NK-92 (cell line): ENCODE results near the gene BICC1.

ENCODE experiments used
- DNase-seq: peaks from one replicate; lab custom pipeline; 2025; ENCODE audit not compliant: unreplicated experiment; lab: John Stamatoyannopoulos, UW

The BICC1 gene

DNA sequence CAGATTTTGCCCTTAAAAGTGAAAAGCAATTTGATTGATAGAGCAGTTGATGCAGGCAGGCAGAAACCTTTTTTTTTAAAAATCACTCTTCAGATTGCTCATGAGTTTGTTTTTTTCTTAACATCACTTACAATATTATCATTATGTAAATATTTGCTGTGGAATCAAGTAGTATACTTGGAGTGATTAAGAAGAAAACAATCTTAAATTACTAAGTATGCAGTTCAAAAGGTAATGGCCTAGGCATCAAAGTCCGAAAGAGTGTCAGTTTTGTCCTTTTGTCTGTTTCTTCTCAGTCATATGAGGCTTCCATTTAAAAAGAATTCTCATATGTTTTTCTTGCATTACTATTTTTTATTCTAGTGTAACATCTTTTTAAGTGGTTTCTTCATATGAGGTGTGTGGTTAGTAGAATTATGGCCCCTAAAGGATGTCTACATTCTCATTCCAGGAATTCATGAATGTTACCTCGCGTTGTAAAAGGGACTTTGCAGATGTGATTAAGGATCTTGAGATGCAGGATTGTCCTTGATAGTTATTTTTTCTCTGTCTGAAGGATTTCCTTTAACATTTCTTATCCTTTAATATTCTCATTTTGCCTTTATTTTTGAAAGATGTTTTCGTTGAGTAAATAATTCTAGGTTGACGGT is 44.0 kb downstream of the BICC1 start:
- no peak for DNase-seq

- DNase-seq = no peak
Measured at GRCh38 chr10:58557714-58558113, 45.0 kb downstream of the BICC1 start.

- no peak for DNase-seq
Measured at GRCh38 chr10:58560068-58560467, 47.4 kb downstream of the BICC1 start.

DNA sequence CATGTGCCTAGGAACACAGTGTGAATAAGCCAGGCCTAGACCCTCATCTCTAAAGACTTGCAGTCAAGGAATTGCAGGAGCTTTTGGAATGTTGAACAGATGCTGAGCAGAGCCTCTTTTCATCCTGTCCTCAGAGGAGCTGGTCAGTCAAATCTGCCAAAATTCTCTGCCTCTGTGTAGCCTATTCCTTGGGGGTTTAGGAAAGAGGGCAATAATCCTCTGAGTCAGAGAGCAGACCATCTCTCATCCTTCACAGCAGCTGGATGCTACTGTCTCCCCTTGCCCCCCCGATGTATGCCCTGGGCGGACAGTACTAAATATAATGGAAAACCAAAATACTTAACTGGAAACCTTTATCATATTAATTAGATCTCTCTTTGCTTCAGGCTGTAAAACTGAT is 52.6 kb downstream of the BICC1 start:
- no peak for DNase-seq

GRCh38 chr10:58567652-58568051 is 55.0 kb downstream of the BICC1 start:
- DNase-seq = no peak

GRCh38 chr10:58568428-58568935 is 55.8 kb downstream of the BICC1 start:
- DNase-seq = no peak

DNA sequence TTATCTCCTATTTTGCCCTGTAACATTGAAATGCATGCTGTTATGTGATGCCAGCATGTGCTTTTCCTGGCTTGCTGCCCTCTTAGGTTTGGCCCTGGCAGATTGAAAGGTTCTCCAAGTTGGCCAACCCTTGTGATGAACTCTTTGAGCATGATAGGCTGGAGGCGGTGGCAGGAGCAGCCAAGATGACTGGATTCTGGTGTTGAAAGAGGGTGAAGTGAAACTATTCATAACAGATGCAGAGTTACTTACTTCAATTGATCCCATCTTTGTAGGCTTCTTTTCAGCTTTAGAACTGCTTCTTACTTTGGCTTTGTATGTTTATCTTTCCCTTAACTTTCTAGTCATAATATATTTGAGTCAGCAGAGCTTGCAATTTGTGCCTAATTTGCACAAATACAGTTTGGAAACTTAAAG is 57.6 kb downstream of the BICC1 start:
- DNase-seq = no peak

DNA sequence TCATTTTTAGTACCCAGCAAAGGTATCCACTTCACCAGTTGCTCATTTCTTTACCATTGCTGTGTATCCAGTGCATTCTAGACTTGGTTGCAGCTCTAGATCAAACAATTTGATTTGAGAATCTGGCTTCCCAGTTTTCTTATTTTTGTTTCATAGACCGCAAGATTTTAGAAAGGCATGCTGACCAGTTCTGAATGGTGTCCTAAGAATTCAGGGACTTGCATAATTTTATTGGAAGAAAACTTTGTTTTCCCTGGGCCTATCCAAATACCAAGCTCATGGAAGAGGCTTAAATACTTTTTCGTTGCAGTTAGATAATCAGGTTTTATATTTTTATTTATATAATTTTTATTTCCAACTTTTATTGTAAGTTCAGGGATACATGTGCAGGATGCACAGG is 58.3 kb downstream of the BICC1 start:
- no peak for DNase-seq

- no peak for DNase-seq
Measured at GRCh38 chr10:58573144-58573543, 60.5 kb downstream of the BICC1 start.

DNA sequence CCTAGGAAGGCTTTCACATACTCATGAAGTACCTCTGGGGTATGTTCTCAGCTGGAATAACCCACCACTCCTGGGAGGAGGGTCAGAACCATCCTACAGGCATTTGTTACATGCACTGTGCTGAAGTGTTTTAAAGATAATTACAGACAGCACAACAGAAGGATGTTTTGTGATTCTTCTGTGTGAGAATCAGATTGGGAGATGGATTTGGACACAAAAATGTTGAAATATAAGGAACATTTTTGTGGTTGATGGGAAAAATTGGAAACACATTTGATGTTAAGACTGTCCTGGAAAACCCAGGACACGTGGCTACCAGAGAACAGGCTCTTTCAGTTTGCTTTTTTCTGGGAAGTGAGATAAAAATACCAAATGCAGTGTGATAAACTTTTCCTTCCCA is 61.4 kb downstream of the BICC1 start:
- no peak for DNase-seq

DNA sequence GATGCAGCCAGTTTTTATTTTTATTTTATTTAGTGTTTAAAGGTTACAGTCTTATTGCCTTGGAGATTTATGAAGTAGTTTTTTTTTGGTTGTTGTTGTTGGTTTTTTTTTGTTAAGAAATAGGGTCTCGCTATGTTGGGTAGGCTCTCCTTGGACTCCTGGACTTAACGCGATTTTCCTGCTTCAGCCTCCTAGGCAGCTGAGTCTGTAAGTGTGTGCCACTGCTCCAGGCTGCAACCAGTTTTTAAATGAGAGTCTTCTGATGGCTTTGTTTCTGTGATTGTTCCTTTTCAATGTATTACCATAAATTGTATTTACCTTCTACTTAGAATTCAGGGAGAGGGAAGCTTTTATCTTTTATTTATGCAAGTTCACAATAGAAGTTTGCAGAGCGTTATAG is 62.8 kb downstream of the BICC1 start:
- DNase-seq = no peak

DNA sequence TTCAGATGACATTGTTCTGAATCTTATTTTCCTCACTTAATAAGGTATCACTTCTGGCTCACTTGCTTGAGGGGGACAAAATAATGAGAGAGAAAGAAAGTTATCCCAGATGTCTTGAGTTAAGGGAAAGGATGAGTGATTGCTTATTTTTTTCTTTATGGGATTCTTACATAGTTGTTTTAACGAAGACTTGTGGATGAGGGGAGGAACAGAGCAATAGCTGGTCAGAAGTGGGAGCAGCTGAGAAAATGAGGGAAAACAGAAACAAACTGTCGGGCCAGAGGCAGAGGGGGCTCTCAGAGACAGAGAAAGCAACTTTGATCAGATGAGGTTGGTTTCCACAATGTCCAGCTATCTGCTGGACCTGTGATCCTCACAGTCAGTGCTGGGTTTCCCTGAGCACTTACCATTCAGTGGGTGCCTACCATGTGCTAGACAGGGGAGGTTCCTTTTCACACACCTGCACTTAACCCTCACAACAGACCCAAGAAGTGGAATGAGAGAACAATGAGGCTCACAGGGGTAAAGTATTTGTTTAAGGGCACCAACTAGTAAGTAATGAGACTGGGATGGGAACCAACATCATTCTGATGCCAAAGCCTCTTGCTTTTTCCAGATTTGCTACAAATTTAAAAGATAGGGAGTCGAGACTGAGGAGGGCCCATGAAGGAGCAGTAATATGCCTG is 64.2 kb downstream of the BICC1 start:
- no peak for DNase-seq

GRCh38 chr10:58577437-58577777 is 64.7 kb downstream of the BICC1 start:
- DNase-seq = no peak

- no peak for DNase-seq
Measured at GRCh38 chr10:58578366-58578765, 65.7 kb downstream of the BICC1 start.

DNA sequence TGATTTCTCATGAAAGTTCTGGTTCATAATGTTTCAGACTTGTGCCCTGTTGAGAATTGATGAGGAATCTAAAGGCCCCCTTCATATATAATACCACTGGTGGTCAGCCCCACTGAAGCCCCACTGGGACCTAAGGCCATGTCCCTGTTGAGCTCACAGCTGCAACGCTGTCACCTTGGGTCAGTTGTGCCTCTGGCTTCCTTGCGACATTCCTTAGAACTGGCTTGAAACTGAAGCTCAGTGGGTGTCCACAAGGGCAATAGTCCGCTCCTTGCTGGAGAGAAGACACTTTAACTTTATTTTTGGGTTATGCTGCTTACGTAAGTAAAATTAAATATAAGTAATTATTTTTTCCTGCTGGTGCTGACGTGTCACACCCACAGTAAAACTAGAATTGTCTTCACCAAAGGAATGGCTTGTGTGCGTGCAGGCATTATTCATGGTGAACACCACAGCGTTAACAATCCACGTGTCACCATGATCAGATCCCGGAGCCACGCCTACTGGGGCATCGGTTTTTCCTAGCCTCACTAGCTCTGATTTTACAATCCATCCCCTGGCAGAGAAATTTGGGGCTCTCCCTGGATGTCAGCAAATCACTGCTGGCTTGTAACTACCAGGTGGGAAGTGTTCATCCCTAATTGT is 66.5 kb downstream of the BICC1 start:
- DNase-seq = no peak

- no peak for DNase-seq
Measured at GRCh38 chr10:58582045-58582444, 69.4 kb downstream of the BICC1 start.

DNA sequence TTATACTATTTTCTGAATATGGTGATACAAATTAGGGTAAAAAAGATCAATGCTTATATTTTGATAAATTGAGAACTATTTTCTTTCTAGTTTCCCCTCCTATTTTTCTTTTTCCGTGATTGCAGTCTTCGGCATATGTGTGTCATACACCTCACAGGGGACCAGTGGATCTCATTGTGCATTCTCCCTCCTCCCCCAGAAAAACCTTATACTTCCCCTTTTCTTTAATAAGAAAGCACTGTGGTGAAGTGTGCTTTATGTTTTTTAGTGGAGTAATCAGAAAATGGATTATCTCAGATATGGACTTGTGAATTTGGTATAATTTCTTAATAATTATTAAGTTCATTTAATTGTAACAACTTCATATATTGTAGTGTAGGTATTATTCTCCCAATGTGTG is 72.8 kb downstream of the BICC1 start:
- no peak for DNase-seq

- no peak for DNase-seq
Measured at GRCh38 chr10:58586282-58587245, 73.9 kb downstream of the BICC1 start.

DNA sequence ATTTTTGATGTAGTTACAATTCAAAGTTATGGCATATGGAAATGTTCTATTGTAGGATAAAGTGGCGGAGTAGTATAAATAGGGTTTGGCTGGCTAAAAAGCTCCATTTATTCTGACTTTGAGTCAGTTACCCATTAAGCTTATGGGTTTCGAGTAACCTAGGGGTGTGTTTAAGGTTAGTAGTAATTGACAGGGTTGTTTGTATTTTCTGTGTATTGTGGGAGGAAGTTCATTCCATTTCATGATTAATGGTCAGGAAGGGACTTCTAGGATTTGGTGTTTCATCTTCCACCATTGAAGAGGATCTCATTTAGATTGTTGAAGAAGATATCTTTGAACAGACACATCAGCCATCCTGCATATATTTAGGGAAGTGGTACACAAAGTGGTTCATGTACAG is 75.0 kb downstream of the BICC1 start:
- no peak for DNase-seq

DNA sequence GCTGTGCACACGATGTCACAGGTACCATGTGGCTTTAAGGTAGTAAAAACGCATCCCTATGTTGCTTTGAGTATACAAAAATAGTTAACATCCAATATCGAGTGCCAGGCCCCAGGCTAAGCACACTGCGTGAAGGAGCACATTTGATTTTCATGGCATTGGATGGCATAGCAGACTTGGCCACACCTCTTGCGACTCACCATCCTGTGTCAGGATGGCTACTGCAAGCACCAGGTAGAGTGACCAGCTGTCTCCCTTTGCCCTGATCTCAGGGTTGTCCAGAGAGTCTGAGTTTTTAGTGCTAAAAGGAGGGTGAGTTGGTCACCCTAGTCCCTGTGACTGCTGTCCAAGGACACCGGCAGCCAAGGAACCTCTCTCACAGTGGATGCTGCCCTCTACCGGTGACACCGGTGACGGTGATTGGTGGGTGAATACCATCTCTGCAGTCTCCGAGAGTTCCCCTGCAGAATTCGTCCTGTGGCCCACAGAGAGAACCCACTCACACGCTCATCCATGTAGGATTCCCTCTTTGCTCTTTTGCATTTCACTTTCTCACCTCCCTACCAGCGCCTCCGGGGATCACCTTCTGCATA is 76.1 kb downstream of the BICC1 start:
- no peak for DNase-seq
